C1 segment of cervical spinal cord (tissue), 14 donors: ENCODE measurements around the gene TRAF3IP1.
"Not testable (repeated sequence)": the region's sequence is repeated elsewhere in the genome, so short reads cannot be mapped to it uniquely, and the experiment has no call there.

Experiments used
- DNase-seq, 14 donors: peaks; one replicate each; lab custom pipeline; 2025; lab: John Stamatoyannopoulos, UW

Gene TRAF3IP1

GRCh38 chr2:238339395-238339780 is 19.1 kb downstream of the TRAF3IP1 start:
- DNase-seq: no peak

GRCh38 chr2:238339814-238340213 is 19.5 kb downstream of the TRAF3IP1 start:
- DNase-seq: peak in 1 of 14 donors; percentile 17

GRCh38 chr2:238341536-238341935 is 21.2 kb downstream of the TRAF3IP1 start:
- DNase-seq: no peak

- DNase-seq: no peak
Observed at GRCh38 chr2:238344035-238344434, 23.7 kb downstream of the TRAF3IP1 start.

GRCh38 chr2:238344517-238344916 is 24.2 kb downstream of the TRAF3IP1 start:
- DNase-seq: no peak

- no peak for DNase-seq
Observed at GRCh38 chr2:238345297-238345968, 25.1 kb downstream of the TRAF3IP1 start.

- DNase-seq: no peak
Observed at GRCh38 chr2:238346544-238346943, 26.2 kb downstream of the TRAF3IP1 start.

GRCh38 chr2:238350150-238350897 is 30.0 kb downstream of the TRAF3IP1 start:
- DNase-seq: no peak

GRCh38 chr2:238351315-238351714 is 31.0 kb downstream of the TRAF3IP1 start:
- no peak for DNase-seq

- no peak for DNase-seq
Observed at GRCh38 chr2:238352361-238352760, 32.0 kb downstream of the TRAF3IP1 start.

- no peak for DNase-seq
Observed at GRCh38 chr2:238358769-238359168, 38.5 kb downstream of the TRAF3IP1 start.

- no peak for DNase-seq
Observed at GRCh38 chr2:238359403-238359802, 39.1 kb downstream of the TRAF3IP1 start.

GRCh38 chr2:238361877-238362276 is 41.6 kb downstream of the TRAF3IP1 start:
- no peak for DNase-seq

GRCh38 chr2:238362626-238363025 is 42.3 kb downstream of the TRAF3IP1 start:
- DNase-seq: no peak

- peak in 2 of 14 donors; percentile 32 to 66 for DNase-seq
Observed at GRCh38 chr2:238369591-238370040, 49.3 kb downstream of the TRAF3IP1 start.

- no peak for DNase-seq
Observed at GRCh38 chr2:238370094-238370822, 49.9 kb downstream of the TRAF3IP1 start.

- peak in 3 of 14 donors; percentile 7 to 31 (median 7) for DNase-seq
Observed at GRCh38 chr2:238370823-238371372, 50.6 kb downstream of the TRAF3IP1 start.

- DNase-seq: not testable (repeated sequence)
Observed at GRCh38 chr2:238372277-238372676, 52.0 kb downstream of the TRAF3IP1 start.

GRCh38 chr2:238376884-238377391 is 56.6 kb downstream of the TRAF3IP1 start:
- no peak for DNase-seq

- DNase-seq: no peak
Observed at GRCh38 chr2:238378230-238379095, 58.1 kb downstream of the TRAF3IP1 start.
